Measurements from ENCODE around the gene BRI3BP.

The BRI3BP gene

GRCh38 chr12:124949066-124949465 is 44.4 kb upstream of the BRI3BP start:
- H3K79me2 ChIP-seq: no peaks in the 10 kb centered on the region
- no peaks in the 10 kb centered on the region for H3K4me1 ChIP-seq
- no peak overlapping the region for H3K4me3 ChIP-seq (ENCODE audit: low read depth, low read length)
- TF ChIP-seq, protein P1, sequence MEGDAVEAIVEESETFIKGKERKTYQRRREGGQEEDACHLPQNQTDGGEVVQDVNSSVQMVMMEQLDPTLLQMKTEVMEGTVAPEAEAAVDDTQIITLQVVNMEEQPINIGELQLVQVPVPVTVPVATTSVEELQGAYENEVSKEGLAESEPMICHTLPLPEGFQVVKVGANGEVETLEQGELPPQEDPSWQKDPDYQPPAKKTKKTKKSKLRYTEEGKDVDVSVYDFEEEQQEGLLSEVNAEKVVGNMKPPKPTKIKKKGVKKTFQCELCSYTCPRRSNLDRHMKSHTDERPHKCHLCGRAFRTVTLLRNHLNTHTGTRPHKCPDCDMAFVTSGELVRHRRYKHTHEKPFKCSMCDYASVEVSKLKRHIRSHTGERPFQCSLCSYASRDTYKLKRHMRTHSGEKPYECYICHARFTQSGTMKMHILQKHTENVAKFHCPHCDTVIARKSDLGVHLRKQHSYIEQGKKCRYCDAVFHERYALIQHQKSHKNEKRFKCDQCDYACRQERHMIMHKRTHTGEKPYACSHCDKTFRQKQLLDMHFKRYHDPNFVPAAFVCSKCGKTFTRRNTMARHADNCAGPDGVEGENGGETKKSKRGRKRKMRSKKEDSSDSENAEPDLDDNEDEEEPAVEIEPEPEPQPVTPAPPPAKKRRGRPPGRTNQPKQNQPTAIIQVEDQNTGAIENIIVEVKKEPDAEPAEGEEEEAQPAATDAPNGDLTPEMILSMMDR (IDR thresholded peaks at IDR 0.05): no peak
- H2AFZ ChIP-seq: no peak overlapping the region
- H3K4me2 ChIP-seq (ENCODE audit: low read length): no peak overlapping the region
- H3K27ac ChIP-seq: no peak overlapping the region
- no peaks in the 10 kb centered on the region for H3K27me3 ChIP-seq (ENCODE audit: control insufficient read depth, insufficient read depth, low read length)
- H3K9ac ChIP-seq: no peak overlapping the region
- H3K9me3 ChIP-seq (ENCODE audit: control insufficient read depth, low read length): no peaks in the 10 kb centered on the region
- H3K36me3 ChIP-seq (ENCODE audit: control insufficient read depth, insufficient read depth, low read length): no peaks in the 10 kb centered on the region

DNA sequence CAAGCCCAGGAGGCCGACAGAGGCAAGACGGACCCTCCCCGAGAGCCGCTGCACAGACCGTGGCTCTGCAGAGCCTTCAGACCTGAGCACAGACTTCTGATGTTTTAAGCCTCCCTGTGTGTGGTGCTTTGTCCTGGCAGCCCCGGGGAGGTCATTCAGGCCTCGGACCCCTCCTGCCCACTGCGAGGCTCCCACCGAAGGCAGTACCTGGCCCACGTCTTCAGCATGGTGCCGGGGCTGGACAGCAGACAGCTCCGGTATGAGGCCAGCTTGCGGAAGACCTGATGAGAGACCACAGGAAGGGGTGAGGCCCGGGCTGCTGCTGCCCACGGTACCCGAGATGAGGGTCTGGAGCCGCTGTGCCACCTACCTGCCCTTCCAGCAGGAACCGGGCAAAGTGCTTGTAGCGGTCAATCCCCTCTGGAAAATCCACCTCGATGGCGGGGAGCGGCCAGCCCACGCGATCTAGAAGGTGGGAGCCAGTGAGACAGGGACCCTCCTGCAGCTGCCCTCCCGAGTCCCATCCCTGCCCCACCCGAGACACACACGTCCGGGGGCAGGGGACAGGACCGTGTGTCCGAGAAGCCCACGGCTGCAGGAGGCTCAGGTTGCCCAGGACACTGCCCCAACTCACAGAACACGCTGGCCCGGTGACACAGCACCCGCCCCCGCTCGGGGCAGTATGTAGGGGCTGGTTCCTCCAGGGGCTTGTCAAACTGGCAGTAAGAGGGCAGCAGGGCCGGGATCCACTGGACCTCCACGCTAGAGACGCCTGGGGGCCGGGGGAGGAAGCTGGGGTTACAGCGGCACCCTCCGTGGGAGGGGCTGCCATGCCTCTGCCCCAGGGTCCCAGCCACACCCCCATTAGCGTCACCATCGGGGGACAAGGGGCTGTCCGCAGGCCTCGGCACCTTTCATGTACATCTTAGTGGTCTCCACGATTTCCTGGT is 43.4 kb upstream of the BRI3BP start:
- no peak overlapping the region for H3K4me3 ChIP-seq (ENCODE audit: low read depth, low read length)
- no peaks in the 10 kb centered on the region for H3K27me3 ChIP-seq (ENCODE audit: control insufficient read depth, insufficient read depth, low read length)
- H3K27ac ChIP-seq: no peak overlapping the region
- no peaks in the 10 kb centered on the region for H3K79me2 ChIP-seq
- H2AFZ ChIP-seq: no peak overlapping the region
- no peak overlapping the region for H3K9ac ChIP-seq
- H3K4me1 ChIP-seq: no peaks in the 10 kb centered on the region
- H3K4me2 ChIP-seq (ENCODE audit: low read length): no peak overlapping the region
- no peaks in the 10 kb centered on the region for H3K36me3 ChIP-seq (ENCODE audit: control insufficient read depth, insufficient read depth, low read length)
- TF ChIP-seq, protein P1 (IDR thresholded peaks at IDR 0.05): no peak
- H3K9me3 ChIP-seq (ENCODE audit: control insufficient read depth, low read length): no peaks in the 10 kb centered on the region

GRCh38 chr12:124952295-124952694 is 41.1 kb upstream of the BRI3BP start:
- no peaks in the 10 kb centered on the region for H3K27me3 ChIP-seq (ENCODE audit: control insufficient read depth, insufficient read depth, low read length)
- no peaks in the 10 kb centered on the region for H3K79me2 ChIP-seq
- no peaks in the 10 kb centered on the region for H3K36me3 ChIP-seq (ENCODE audit: control insufficient read depth, insufficient read depth, low read length)
- H3K4me3 ChIP-seq (ENCODE audit: low read depth, low read length): no peak overlapping the region
- H3K4me1 ChIP-seq: no peaks in the 10 kb centered on the region
- TF ChIP-seq, protein P1 (IDR thresholded peaks at IDR 0.05): no peak
- H2AFZ ChIP-seq: no peak overlapping the region
- H3K9me3 ChIP-seq (ENCODE audit: control insufficient read depth, low read length): no peaks in the 10 kb centered on the region
- no peak overlapping the region for H3K4me2 ChIP-seq (ENCODE audit: low read length)
- no peak overlapping the region for H3K9ac ChIP-seq
- no peak overlapping the region for H3K27ac ChIP-seq

DNA sequence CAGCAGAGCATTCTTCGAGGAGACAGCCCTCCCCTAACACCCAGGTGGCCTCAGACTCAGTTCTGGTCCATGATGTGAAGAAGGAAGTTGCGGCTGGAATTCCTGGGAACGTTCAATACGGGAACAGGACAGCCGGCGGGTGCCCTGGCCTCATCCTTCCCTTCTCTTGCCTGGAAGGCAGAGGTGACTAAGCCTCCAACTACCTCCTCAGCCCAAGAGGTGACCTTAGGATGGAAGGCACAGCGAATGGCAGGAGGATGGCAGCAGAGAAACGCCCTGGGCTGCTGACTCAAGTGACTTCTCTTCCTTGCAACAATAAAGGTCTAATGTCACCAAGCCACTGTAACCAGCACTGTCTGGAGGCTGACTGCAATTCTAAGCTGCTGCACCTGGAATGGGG is 40.6 kb upstream of the BRI3BP start:
- no peak overlapping the region for H3K9ac ChIP-seq
- H3K27ac ChIP-seq: no peak overlapping the region
- no peaks in the 10 kb centered on the region for H3K27me3 ChIP-seq (ENCODE audit: control insufficient read depth, insufficient read depth, low read length)
- H3K36me3 ChIP-seq (ENCODE audit: control insufficient read depth, insufficient read depth, low read length): no peaks in the 10 kb centered on the region
- H2AFZ ChIP-seq: no peak overlapping the region
- H3K4me3 ChIP-seq (ENCODE audit: low read depth, low read length): no peak overlapping the region
- no peaks in the 10 kb centered on the region for H3K79me2 ChIP-seq
- H3K4me1 ChIP-seq: no peaks in the 10 kb centered on the region
- TF ChIP-seq, protein P1 (IDR thresholded peaks at IDR 0.05): no peak
- H3K4me2 ChIP-seq (ENCODE audit: low read length): no peak overlapping the region
- no peaks in the 10 kb centered on the region for H3K9me3 ChIP-seq (ENCODE audit: control insufficient read depth, low read length)
